GM18858 (cell line): Measurements from ENCODE around the gene COCH.
A peak's percentile ranks its signal among the peaks of the same experiment; 100 is the strongest.
"Not testable (repeated sequence)": the region's sequence is repeated elsewhere in the genome, so short reads cannot be mapped to it uniquely, and the experiment has no call there.

Experiments used
- ATAC-seq: cut with Tn5 transposase; IDR thresholded peaks from one replicate; pipeline ENCODE4 v1.9.1; 2021; ENCODE audit not compliant: unreplicated experiment

COCH gene

GRCh38 chr14:30921305-30921704 lies 46.9 kb downstream of the COCH start:
- no peak for ATAC-seq

- no peak for ATAC-seq
Measured at GRCh38 chr14:30921788-30922187, 47.4 kb downstream of the COCH start.

- no peak for ATAC-seq
Measured at GRCh38 chr14:30925254-30925653, 50.9 kb downstream of the COCH start.

- ATAC-seq = peak; percentile 58
Measured at GRCh38 chr14:30928462-30928861, 54.1 kb downstream of the COCH start.

- not testable (repeated sequence) for ATAC-seq
Measured at GRCh38 chr14:30933937-30934336, 59.6 kb downstream of the COCH start.

- no peak for ATAC-seq
Measured at GRCh38 chr14:30935445-30935844, 61.1 kb downstream of the COCH start.

GRCh38 chr14:30938617-30939016 lies 64.3 kb downstream of the COCH start:
- no peak for ATAC-seq
